Panc1 (cell line): ENCODE data around the gene IHH. TPM values are rescaled to one million over a fixed set of nuclear protein-coding genes. Genes with fewer than 3 reads are reported as not detected.
A peak's percentile ranks its signal among the peaks of the same experiment; 100 is the strongest.

Source experiments
- ATAC-seq: fragments of 200-7000 bp; cut with Tn5 transposase; 2 replicates; pipeline ENCODE4 v1.9.1; 2020; ENCODE audit warnings: mild to moderate bottlenecking, moderate library complexity
- BruUV-seq: library from RNA; stranded (reverse); fragments of 400-500 nt; replicated peaks from 2 replicates; lab custom pipeline; 2021; lab: Mats Ljungman, UMichigan
- CTCF ChIA-PET: fragments of 300-600 bp; sonication (Branson Sonifier 250); formaldehyde crosslinking; loops from one replicate; lab custom pipeline; 2022; ENCODE audit warnings: antibody characterized with exemption; lab: Charles Lee
- POLR2A ChIA-PET: fragments of 300-600 bp; sonication (Branson Sonifier 250); formaldehyde crosslinking; loops from one replicate; lab custom pipeline; 2022; ENCODE audit warnings: antibody characterized with exemption; lab: Charles Lee
- DNase-seq: peaks from one replicate; pipeline ENCODE4 v3.0.0-alpha.2; 2010; ENCODE audit warnings: low read depth, low spot score
- H3K27ac ChIP-seq: 2 replicates; pipeline ENCODE4 v1.5.1; 2011; ENCODE audit warnings: mild to moderate bottlenecking, low read length, inconsistent platforms
- H3K27me3 ChIP-seq: fragments of 200-500 bp; sonication (Bioruptor generic); 2 replicates; pipeline ENCODE4 v1.6.0; 2014; ENCODE audit warnings: low read length, inconsistent platforms; ENCODE audit not compliant: control insufficient read depth, insufficient read depth
- H3K36me3 ChIP-seq: fragments of 200-500 bp; sonication (Bioruptor generic); 2 replicates; pipeline ENCODE4 v1.5.1; 2014; ENCODE audit warnings: inconsistent platforms, mild to moderate bottlenecking, low read length, moderate library complexity; ENCODE audit not compliant: control insufficient read depth, insufficient read depth
- H3K4me1 ChIP-seq: 2 replicates; pipeline ENCODE4 v1.5.1; 2011; ENCODE audit warnings: inconsistent platforms, mild to moderate bottlenecking, low read length, moderate library complexity; ENCODE audit not compliant: control insufficient read depth, insufficient read depth
- H3K4me3 ChIP-seq, 2 experiments: 2 replicates each; pipeline ENCODE4 v1.5.1; 2011 to 2012; ENCODE audit warnings: low read depth in 2 of 2, low read length in 2 of 2, mild to moderate bottlenecking in 2 of 2, inconsistent platforms in 1 of 2, moderate library complexity in 1 of 2
- H3K9me3 ChIP-seq: fragments of 200-500 bp; sonication (Bioruptor generic); 2 replicates; pipeline ENCODE4 v1.5.1; 2014; ENCODE audit warnings: low read depth, mild to moderate bottlenecking, inconsistent platforms, low read length, moderate library complexity; ENCODE audit not compliant: control insufficient read depth, insufficient read depth
- POLR2AphosphoS5 ChIP-seq: IDR thresholded peaks from 2 replicates; pipeline ENCODE4 v1.6.1; 2012; ENCODE audit warnings: mild to moderate bottlenecking, low read depth, low read length, moderate library complexity
- SIN3A ChIP-seq: IDR thresholded peaks from 2 replicates; pipeline ENCODE4 v1.6.1; 2012; ENCODE audit warnings: low read depth, mild to moderate bottlenecking, low read length, moderate library complexity, borderline replicate concordance; ENCODE audit not compliant: insufficient read depth
- TCF7L2 ChIP-seq: IDR thresholded peaks from 2 replicates; pipeline ENCODE4 v1.6.1; 2011; ENCODE audit warnings: mild to moderate bottlenecking, low read depth, low read length, inconsistent platforms
- in situ Hi-C: cut with HindIII; loops from 2 replicates; pipeline ENCODE4 v1.10.0; 2016; ENCODE audit warnings: low sequenced_read_pairs, low pct_unique_long_range_greater_than_20kb
- intact Hi-C: fragments of 100-400 bp; cut with micrococcal nuclease; formaldehyde crosslinking; loops from one replicate; pipeline ENCODE4 v1.10.0; 2022; ENCODE audit not compliant: unreplicated experiment
- total RNA-seq: library from RNA; stranded (reverse); gene quantifications from one replicate; pipeline ENCODE4 v1.2.1, GENCODE V29; 2021; ENCODE audit not compliant: unreplicated experiment
- TF ChIP-seq, protein P1 (sequence below): fragments of 450-650 bp; IDR thresholded peaks from 2 replicates; pipeline ENCODE4 v1.5.1; 2017; ENCODE audit warnings: mild to moderate bottlenecking
- TF ChIP-seq, protein P2 (sequence below), 2 experiments: IDR thresholded peaks; 2 replicates each; pipeline ENCODE4 v1.6.1; 2011 to 2012; ENCODE audit warnings: low read depth in 2 of 2, control low read depth in 1 of 2, low read length in 1 of 2, mild to moderate bottlenecking in 1 of 2, moderate library complexity in 1 of 2; ENCODE audit not compliant: insufficient read depth in 1 of 2

Gene IHH
- total RNA-seq, 1 experiment from 2014 or later = 0.23 TPM

DNA sequence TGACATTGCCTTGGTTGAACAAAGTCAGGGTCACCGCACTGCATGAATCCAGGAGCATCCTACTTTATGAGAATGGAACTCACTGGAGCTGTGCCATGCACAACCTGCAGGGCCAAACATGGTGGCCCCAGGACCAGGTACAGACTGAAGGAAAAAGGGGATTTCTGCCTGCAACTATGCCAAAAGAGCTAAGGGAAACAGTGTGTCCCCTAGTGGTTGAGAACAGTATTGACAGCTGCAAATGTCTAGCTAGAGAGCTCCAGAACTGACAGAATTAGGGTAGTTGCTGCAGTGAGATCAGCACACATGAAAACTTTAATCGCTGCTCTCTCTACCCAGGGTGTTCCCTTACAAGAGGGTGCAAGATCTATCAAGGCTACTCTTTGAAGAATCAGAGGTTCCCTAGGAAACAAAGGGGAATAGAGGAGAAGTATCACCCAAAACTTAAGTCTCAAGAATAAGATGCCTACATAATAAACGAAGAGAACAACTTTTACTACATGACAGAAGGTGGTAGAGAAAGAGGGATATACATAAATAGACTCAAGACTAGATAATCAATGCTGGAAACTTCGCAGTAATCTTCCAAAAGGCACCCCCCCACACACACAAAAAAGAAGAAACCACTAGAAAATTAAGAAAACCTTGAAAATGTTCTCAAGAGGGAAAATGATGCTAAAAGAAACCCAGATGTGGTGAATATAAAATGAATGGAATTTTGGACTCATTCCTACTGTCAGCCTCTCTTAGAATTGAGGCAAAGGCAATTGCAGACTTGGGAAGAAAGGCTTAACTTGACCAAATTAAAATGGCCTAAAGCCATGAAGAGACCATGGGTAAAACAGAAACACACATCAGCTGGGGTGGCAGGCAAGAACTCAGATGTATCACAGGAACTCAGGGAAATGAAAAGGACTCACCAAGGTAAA is 43.6 kb upstream of the IHH start:
- H3K4me1 ChIP-seq = no peaks in the 10 kb centered on the region
- POLR2A ChIA-PET = interaction anchor here (0.7 kb wide), 1 partner anchor 209 kb away, joined by 4 read pairs; no protein-coding TSS in a partner anchor
- no peaks in the 10 kb centered on the region for H3K9me3 ChIP-seq
- TF ChIP-seq, protein P1, sequence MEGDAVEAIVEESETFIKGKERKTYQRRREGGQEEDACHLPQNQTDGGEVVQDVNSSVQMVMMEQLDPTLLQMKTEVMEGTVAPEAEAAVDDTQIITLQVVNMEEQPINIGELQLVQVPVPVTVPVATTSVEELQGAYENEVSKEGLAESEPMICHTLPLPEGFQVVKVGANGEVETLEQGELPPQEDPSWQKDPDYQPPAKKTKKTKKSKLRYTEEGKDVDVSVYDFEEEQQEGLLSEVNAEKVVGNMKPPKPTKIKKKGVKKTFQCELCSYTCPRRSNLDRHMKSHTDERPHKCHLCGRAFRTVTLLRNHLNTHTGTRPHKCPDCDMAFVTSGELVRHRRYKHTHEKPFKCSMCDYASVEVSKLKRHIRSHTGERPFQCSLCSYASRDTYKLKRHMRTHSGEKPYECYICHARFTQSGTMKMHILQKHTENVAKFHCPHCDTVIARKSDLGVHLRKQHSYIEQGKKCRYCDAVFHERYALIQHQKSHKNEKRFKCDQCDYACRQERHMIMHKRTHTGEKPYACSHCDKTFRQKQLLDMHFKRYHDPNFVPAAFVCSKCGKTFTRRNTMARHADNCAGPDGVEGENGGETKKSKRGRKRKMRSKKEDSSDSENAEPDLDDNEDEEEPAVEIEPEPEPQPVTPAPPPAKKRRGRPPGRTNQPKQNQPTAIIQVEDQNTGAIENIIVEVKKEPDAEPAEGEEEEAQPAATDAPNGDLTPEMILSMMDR = peak; percentile 90
- TF ChIP-seq POLR2AphosphoS5 = no peak
- intact Hi-C loops = no loop called here
- DNase-seq (no peak), ATAC-seq (peak; percentile 80)
- BruUV-seq = no TSS peak
- no peak overlapping the region for H3K27ac ChIP-seq
- H3K4me3 ChIP-seq = no peak overlapping the region
- H3K36me3 ChIP-seq = no peaks in the 10 kb centered on the region
- in situ Hi-C loops = no loop called here
- no peaks in the 10 kb centered on the region for H3K27me3 ChIP-seq
- CTCF ChIA-PET = interaction anchor here (0.6 to 1.2 kb wide), 14 partner anchors 11 to 419 kb away, joined by 3 to 8 read pairs (median 4); no protein-coding TSS in a partner anchor

DNA sequence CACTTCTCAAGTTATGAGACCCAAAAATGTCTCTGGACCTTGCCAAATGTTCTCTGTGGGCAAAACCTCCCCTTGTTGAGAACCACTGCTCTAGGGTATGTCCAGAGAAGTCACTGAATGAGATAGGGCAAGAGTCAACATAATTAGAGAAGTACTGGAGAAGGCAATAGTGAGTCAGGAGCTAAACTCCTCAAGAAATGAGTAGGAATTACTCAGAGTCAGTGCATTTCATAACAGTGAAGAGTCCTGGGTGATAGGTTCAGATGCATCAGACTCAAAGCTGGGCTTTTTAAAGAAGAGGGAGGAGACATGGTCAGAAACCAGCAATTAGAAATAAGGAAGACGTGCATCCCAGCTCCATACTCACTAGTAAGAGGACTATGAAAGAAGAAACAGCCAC is 38.6 kb upstream of the IHH start:
- H3K27ac ChIP-seq = no peak overlapping the region
- no peaks in the 10 kb centered on the region for H3K27me3 ChIP-seq
- TF ChIP-seq, protein P2, sequence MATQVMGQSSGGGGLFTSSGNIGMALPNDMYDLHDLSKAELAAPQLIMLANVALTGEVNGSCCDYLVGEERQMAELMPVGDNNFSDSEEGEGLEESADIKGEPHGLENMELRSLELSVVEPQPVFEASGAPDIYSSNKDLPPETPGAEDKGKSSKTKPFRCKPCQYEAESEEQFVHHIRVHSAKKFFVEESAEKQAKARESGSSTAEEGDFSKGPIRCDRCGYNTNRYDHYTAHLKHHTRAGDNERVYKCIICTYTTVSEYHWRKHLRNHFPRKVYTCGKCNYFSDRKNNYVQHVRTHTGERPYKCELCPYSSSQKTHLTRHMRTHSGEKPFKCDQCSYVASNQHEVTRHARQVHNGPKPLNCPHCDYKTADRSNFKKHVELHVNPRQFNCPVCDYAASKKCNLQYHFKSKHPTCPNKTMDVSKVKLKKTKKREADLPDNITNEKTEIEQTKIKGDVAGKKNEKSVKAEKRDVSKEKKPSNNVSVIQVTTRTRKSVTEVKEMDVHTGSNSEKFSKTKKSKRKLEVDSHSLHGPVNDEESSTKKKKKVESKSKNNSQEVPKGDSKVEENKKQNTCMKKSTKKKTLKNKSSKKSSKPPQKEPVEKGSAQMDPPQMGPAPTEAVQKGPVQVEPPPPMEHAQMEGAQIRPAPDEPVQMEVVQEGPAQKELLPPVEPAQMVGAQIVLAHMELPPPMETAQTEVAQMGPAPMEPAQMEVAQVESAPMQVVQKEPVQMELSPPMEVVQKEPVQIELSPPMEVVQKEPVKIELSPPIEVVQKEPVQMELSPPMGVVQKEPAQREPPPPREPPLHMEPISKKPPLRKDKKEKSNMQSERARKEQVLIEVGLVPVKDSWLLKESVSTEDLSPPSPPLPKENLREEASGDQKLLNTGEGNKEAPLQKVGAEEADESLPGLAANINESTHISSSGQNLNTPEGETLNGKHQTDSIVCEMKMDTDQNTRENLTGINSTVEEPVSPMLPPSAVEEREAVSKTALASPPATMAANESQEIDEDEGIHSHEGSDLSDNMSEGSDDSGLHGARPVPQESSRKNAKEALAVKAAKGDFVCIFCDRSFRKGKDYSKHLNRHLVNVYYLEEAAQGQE (IDR thresholded peaks at IDR 0.05; ENCODE audit: insufficient read depth in 1 of 2, low read depth in 2 of 2, low read length in 1 of 2) = no peak
- TF ChIP-seq TCF7L2 = no peak
- TF ChIP-seq, protein P1 = no peak
- TF ChIP-seq POLR2AphosphoS5 = no peak
- TF ChIP-seq SIN3A = no peak
- intact Hi-C loops (no loop called here), in situ Hi-C loops (no loop called here)
- ATAC-seq = no peak
- no peak for DNase-seq
- no peaks in the 10 kb centered on the region for H3K9me3 ChIP-seq
- no peaks in the 10 kb centered on the region for H3K4me1 ChIP-seq
- no peak overlapping the region for H3K4me3 ChIP-seq
- POLR2A ChIA-PET = interaction anchor here (0.6 kb wide), 2 partner anchors 11 to 77 kb away, joined by 4 read pairs; no protein-coding TSS in a partner anchor
- no peaks in the 10 kb centered on the region for H3K36me3 ChIP-seq
- CTCF ChIA-PET = no interaction called here
- no TSS peak for BruUV-seq
